HCT116 (cell line): ENCODE results near the gene VAV2. TPM values are rescaled to one million over a fixed set of nuclear protein-coding genes. Genes with fewer than 3 reads are reported as not detected.

ENCODE experiments used
- ATAC-seq: fragments of 200-7000 bp; cut with Tn5 transposase; 2 replicates; pipeline ENCODE4 v1.9.1; 2020; ENCODE audit warnings: mild to moderate bottlenecking, moderate library complexity
- BruUV-seq: library from RNA; stranded (reverse); fragments of 400-500 nt; replicated peaks from 2 replicates; lab custom pipeline; 2021; lab: Mats Ljungman, UMichigan
- CTCF ChIA-PET: fragments of 300-600 bp; sonication (Branson Sonifier 250); formaldehyde crosslinking; loops from one replicate; lab custom pipeline; 2021; ENCODE audit warnings: antibody characterized with exemption; lab: Charles Lee
- POLR2A ChIA-PET: fragments of 300-600, 350-600 bp; sonication (Branson Sonifier 250); formaldehyde crosslinking; loops from one replicate; lab custom pipeline; 2021; ENCODE audit warnings: antibody characterized with exemption; lab: Charles Lee
- RAD21 ChIA-PET, 2 experiments: fragments of 300-600 bp; sonication (Branson Sonifier 250); formaldehyde crosslinking; loops; one replicate each; lab custom pipeline; 2023; ENCODE audit warnings: low total read pairs in 2 of 2; ENCODE audit not compliant: uncharacterized antibody in 2 of 2, unreplicated experiment in 2 of 2, low non-redundant PET in 1 of 2; lab: Charles Lee
- DNase-seq: peaks from one replicate; pipeline ENCODE4 v3.0.0-alpha.2; 2010; ENCODE audit warnings: low read depth, low spot score
- H2AFZ ChIP-seq: fragments of 200-600 bp; shearing (Covaris generic), sonication (generic); 2 replicates; pipeline ENCODE4 v1.6.1; 2017; ENCODE audit warnings: low read depth, mixed run types, mixed read lengths, antibody characterized with exemption, low read length; ENCODE audit not compliant: poor library complexity, severe bottlenecking
- H3K27ac ChIP-seq: 2 replicates; pipeline ENCODE4 v1.5.1; 2012; ENCODE audit warnings: low read depth, low read length
- H3K27me3 ChIP-seq: fragments of 200-600 bp; sonication (generic); 2 replicates; pipeline ENCODE4 v1.6.1; 2016; ENCODE audit warnings: mixed run types, low read length, mixed read lengths; ENCODE audit not compliant: insufficient read depth
- H3K36me3 ChIP-seq, 2 experiments: fragments of 200-500 bp in 1 of 2; fragments of 200-600 bp in 1 of 2; sonication (Bioruptor generic) in 1 of 2; sonication (generic) in 1 of 2; 2 replicates each; pipeline versions ENCODE4 v1.5.1 to v1.6.1; 2014 to 2016; ENCODE audit warnings: low read length in 2 of 2, inconsistent platforms in 1 of 2, mixed read lengths in 1 of 2, mixed run types in 1 of 2; ENCODE audit not compliant: insufficient read depth in 2 of 2, control insufficient read depth in 1 of 2
- H3K4me1 ChIP-seq, 2 experiments: fragments of 200-600 bp in 1 of 2; sonication (generic) in 1 of 2; 2 replicates each; pipeline versions ENCODE4 v1.5.1 to v1.6.1; 2012 to 2017; ENCODE audit warnings: low read length in 2 of 2, inconsistent platforms in 1 of 2, mild to moderate bottlenecking in 1 of 2, mixed read lengths in 1 of 2, mixed run types in 1 of 2, moderate library complexity in 1 of 2; ENCODE audit not compliant: insufficient read depth in 2 of 2, control insufficient read depth in 1 of 2
- H3K4me2 ChIP-seq: fragments of 200-600 bp; sonication (generic); 2 replicates; pipeline ENCODE4 v1.6.1; 2017; ENCODE audit warnings: mixed run types, low read length, mixed read lengths
- H3K4me3 ChIP-seq, 2 experiments: fragments of 200-600 bp in 1 of 2; sonication (generic) in 1 of 2; replicated peaks in 1 of 2; 2 replicates each; pipeline ENCODE4 v1.5.1; 2011 to 2016; ENCODE audit warnings: low read length in 2 of 2, control low read depth in 1 of 2, low read depth in 1 of 2, mild to moderate bottlenecking in 1 of 2, mixed read lengths in 1 of 2, mixed run types in 1 of 2
- H3K79me2 ChIP-seq: fragments of 200-600 bp; sonication (generic); 2 replicates; pipeline ENCODE4 v1.6.1; 2017; ENCODE audit warnings: mild to moderate bottlenecking, mixed run types, low read length, moderate library complexity, mixed read lengths; ENCODE audit not compliant: insufficient read depth
- H3K9ac ChIP-seq: fragments of 200-600 bp; sonication (generic); 2 replicates; pipeline ENCODE4 v1.6.1; 2016; ENCODE audit warnings: low read length, mixed read lengths
- H3K9me2 ChIP-seq: fragments of 200-600 bp; sonication (generic), shearing (Covaris generic); 2 replicates; pipeline ENCODE4 v1.6.1; 2017; ENCODE audit warnings: mixed run types, mild to moderate bottlenecking, moderate library complexity; ENCODE audit not compliant: insufficient read depth
- H3K9me3 ChIP-seq, 2 experiments: fragments of 200-500 bp in 1 of 2; fragments of 200-600 bp in 1 of 2; sonication (Bioruptor generic) in 1 of 2; sonication (generic) in 1 of 2; 2 replicates each; pipeline ENCODE4 v1.6.1; 2014 to 2017; ENCODE audit warnings: low read length in 2 of 2, mixed read lengths in 2 of 2, inconsistent platforms in 1 of 2, low read depth in 1 of 2, mild to moderate bottlenecking in 1 of 2, mixed run types in 1 of 2, moderate library complexity in 1 of 2; ENCODE audit not compliant: control insufficient read depth in 1 of 2, insufficient read depth in 1 of 2
- H4K20me1 ChIP-seq: fragments of 200-600 bp; sonication (generic), shearing (Covaris generic); 2 replicates; pipeline ENCODE4 v1.6.1; 2017; ENCODE audit warnings: mixed run types, mild to moderate bottlenecking, moderate library complexity; ENCODE audit not compliant: insufficient read depth
- CBX3 ChIP-seq: IDR thresholded peaks from 2 replicates; pipeline ENCODE4 v1.6.1; 2012; ENCODE audit warnings: low read depth
- CEBPB ChIP-seq: IDR thresholded peaks from 2 replicates; pipeline ENCODE4 v1.6.1; 2012; ENCODE audit warnings: low read depth
- EZH2phosphoT487 ChIP-seq: fragments of 200-600 bp; IDR thresholded peaks from 2 replicates; pipeline ENCODE4 v1.6.1; 2018; ENCODE audit warnings: antibody characterized with exemption, borderline replicate concordance
- FOSL1 ChIP-seq: IDR thresholded peaks from 2 replicates; pipeline ENCODE4 v1.6.1; 2012; ENCODE audit warnings: low read depth
- JUND ChIP-seq: IDR thresholded peaks from 2 replicates; pipeline ENCODE4 v1.6.1; 2012
- POLR2A ChIP-seq: IDR thresholded peaks from 2 replicates; pipeline ENCODE4 v1.7.0; 2011; ENCODE audit warnings: borderline replicate concordance; ENCODE audit not compliant: insufficient read depth, insufficient read length; ENCODE audit errors: extremely low read depth
- POLR2AphosphoS5 ChIP-seq: IDR thresholded peaks from 2 replicates; pipeline ENCODE4 v1.6.1; 2011; ENCODE audit warnings: mild to moderate bottlenecking, low read depth, low read length, moderate library complexity
- RAD21 ChIP-seq: IDR thresholded peaks from 2 replicates; pipeline ENCODE4 v1.6.1; 2012; ENCODE audit warnings: low read depth, mild to moderate bottlenecking
- REST ChIP-seq: IDR thresholded peaks from 2 replicates; pipeline ENCODE4 v1.6.1; 2012; ENCODE audit warnings: low read depth
- SIN3A ChIP-seq: IDR thresholded peaks from 2 replicates; pipeline ENCODE4 v1.6.1; 2012; ENCODE audit warnings: low read depth
- SP1 ChIP-seq: IDR thresholded peaks from 2 replicates; pipeline ENCODE4 v1.6.1; 2012; ENCODE audit warnings: low read depth
- SRF ChIP-seq: IDR thresholded peaks from 2 replicates; pipeline ENCODE4 v1.6.1; 2012; ENCODE audit warnings: low read depth
- ZFX ChIP-seq: fragments of 450-650 bp; IDR thresholded peaks from 2 replicates; pipeline ENCODE4 v1.6.1; 2017
- ZNF274 ChIP-seq: fragments of 200-500 bp; sonication (Bioruptor generic); IDR thresholded peaks from 2 replicates; pipeline ENCODE4 v1.6.1; 2014; ENCODE audit warnings: mild to moderate bottlenecking, low read depth, low read length, inconsistent platforms
- intact Hi-C: fragments of 100-400 bp; cut with micrococcal nuclease; formaldehyde crosslinking; loops from 2 replicates; pipeline ENCODE4 v1.10.0; 2022
- total RNA-seq: library from RNA; stranded (reverse); gene quantifications from one replicate; pipeline ENCODE4 v1.2.1, GENCODE V29; 2021; ENCODE audit not compliant: unreplicated experiment
- TF ChIP-seq, protein P1 (sequence below), 3 experiments: fragments of 200-600 bp in 1 of 3; sonication (generic) in 1 of 3; IDR thresholded peaks in 2 of 3; conservative IDR thresholded peaks in 1 of 3; 2 replicates each; pipeline ENCODE4 v1.5.1; 2012 to 2017; ENCODE audit warnings: low read depth in 2 of 3, low read length in 2 of 3, antibody characterized with exemption in 1 of 3, borderline replicate concordance in 1 of 3, control low read depth in 1 of 3, mild to moderate bottlenecking in 1 of 3, mixed read lengths in 1 of 3, mixed run types in 1 of 3, moderate library complexity in 1 of 3; ENCODE audit not compliant: insufficient read depth in 1 of 3
- TF ChIP-seq, protein P2 (sequence below): IDR thresholded peaks from 2 replicates; pipeline ENCODE4 v1.6.1; 2011; ENCODE audit warnings: mild to moderate bottlenecking, low read length, moderate library complexity; ENCODE audit not compliant: insufficient replicate concordance; ENCODE audit errors: extremely low read depth

VAV2 gene
- total RNA-seq, 1 experiment from 2014 or later, result 33.2 TPM

DNA sequence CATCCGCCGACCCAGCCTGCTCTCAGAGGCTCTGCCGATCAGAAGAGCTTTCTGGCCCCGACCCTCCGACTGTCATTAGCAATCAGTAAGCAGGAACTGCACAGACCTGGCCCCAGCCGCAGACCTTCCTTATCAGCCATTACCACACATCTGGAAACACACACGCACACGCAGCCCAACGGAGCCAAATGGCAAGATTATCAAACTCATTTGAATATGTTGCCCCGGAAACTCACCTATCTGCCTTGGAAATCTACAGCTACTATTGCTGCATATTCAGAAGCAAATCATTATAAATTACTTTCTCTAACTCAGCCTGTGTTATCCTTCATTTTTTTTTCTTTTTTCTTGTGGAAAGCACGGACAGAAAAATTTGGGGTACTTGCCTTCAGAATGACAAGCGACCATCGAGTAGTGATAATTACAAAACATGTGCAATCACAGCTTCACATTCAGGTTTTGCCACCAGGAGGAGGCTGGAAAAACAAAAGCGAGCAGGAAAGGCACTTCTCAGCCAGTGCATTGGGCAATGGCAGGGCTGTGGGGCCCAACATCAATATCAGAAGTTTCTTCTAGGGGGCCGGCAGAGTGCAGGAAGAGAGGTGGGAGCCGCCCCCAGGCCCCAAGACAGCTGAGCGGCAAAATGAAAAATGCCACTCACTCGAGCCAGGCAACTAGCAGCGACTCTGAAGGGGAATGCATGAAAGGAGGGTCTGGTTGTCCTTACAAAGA, 122.3 kb downstream of the VAV2 start:
- H4K20me1 ChIP-seq, result no peaks in the 10 kb centered on the region
- ATAC-seq (no peak), DNase-seq (no peak)
- ChIA-PET RAD21 (no interaction called here), POLR2A (no interaction called here), CTCF (no interaction called here)
- H3K36me3 ChIP-seq, result no peaks in the 10 kb centered on the region
- intact Hi-C loops, result no loop called here
- TF ChIP-seq FOSL1, result no peak
- TF ChIP-seq EZH2phosphoT487, result no peak
- TF ChIP-seq JUND, result no peak
- no peak for TF ChIP-seq REST
- TF ChIP-seq, protein P1, sequence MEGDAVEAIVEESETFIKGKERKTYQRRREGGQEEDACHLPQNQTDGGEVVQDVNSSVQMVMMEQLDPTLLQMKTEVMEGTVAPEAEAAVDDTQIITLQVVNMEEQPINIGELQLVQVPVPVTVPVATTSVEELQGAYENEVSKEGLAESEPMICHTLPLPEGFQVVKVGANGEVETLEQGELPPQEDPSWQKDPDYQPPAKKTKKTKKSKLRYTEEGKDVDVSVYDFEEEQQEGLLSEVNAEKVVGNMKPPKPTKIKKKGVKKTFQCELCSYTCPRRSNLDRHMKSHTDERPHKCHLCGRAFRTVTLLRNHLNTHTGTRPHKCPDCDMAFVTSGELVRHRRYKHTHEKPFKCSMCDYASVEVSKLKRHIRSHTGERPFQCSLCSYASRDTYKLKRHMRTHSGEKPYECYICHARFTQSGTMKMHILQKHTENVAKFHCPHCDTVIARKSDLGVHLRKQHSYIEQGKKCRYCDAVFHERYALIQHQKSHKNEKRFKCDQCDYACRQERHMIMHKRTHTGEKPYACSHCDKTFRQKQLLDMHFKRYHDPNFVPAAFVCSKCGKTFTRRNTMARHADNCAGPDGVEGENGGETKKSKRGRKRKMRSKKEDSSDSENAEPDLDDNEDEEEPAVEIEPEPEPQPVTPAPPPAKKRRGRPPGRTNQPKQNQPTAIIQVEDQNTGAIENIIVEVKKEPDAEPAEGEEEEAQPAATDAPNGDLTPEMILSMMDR (IDR thresholded peaks at IDR 0.05 in 2 of 3, conservative IDR thresholded peaks at IDR 0.05 in 1 of 3; ENCODE audit: borderline replicate concordance in 1 of 3, insufficient read depth in 1 of 3, low read depth in 2 of 3, low read length in 2 of 3), result no peak
- TF ChIP-seq SP1, result no peak
- no peak for TF ChIP-seq POLR2A
- TF ChIP-seq RAD21, result no peak
- TF ChIP-seq POLR2AphosphoS5, result no peak
- no peak for TF ChIP-seq ZNF274
- TF ChIP-seq, protein P2, sequence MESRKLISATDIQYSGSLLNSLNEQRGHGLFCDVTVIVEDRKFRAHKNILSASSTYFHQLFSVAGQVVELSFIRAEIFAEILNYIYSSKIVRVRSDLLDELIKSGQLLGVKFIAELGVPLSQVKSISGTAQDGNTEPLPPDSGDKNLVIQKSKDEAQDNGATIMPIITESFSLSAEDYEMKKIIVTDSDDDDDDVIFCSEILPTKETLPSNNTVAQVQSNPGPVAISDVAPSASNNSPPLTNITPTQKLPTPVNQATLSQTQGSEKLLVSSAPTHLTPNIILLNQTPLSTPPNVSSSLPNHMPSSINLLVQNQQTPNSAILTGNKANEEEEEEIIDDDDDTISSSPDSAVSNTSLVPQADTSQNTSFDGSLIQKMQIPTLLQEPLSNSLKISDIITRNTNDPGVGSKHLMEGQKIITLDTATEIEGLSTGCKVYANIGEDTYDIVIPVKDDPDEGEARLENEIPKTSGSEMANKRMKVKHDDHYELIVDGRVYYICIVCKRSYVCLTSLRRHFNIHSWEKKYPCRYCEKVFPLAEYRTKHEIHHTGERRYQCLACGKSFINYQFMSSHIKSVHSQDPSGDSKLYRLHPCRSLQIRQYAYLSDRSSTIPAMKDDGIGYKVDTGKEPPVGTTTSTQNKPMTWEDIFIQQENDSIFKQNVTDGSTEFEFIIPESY, result no peak
- TF ChIP-seq ZFX, result no peak
- TF ChIP-seq SIN3A, result no peak
- TF ChIP-seq CBX3, result no peak
- TF ChIP-seq SRF, result no peak
- TF ChIP-seq CEBPB, result no peak
- H3K4me3 ChIP-seq, result no peak overlapping the region
- H3K27ac ChIP-seq, result no peak overlapping the region
- no peak overlapping the region for H3K4me2 ChIP-seq
- no peaks in the 10 kb centered on the region for H3K27me3 ChIP-seq
- H3K9ac ChIP-seq, result no peak overlapping the region
- BruUV-seq, result no TSS peak
- H2AFZ ChIP-seq, result no peak overlapping the region
- no peaks in the 10 kb centered on the region for H3K9me2 ChIP-seq
- no peaks in the 10 kb centered on the region for H3K9me3 ChIP-seq
- peaks cover 47% of the 10 kb centered on the region; the same call in 1 of the 2 replicates for H3K79me2 ChIP-seq
- H3K4me1 ChIP-seq, result peaks cover 21 to 27% of the 10 kb centered on the region in 2 experiments
